GM12874 (cell line): ENCODE results near the gene NTNG1.

ENCODE experiments used
- CTCF ChIP-seq: IDR thresholded peaks from 2 replicates; pipeline ENCODE4 v1.5.1; 2011; ENCODE audit warnings: low read depth, mild to moderate bottlenecking, control low read depth, low read length, moderate library complexity; ENCODE audit not compliant: insufficient read depth

NTNG1 gene

GRCh38 chr1:107251839-107252238, 111.0 kb downstream of the NTNG1 start:
- TF ChIP-seq CTCF = no peak

GRCh38 chr1:107252271-107252670, 111.4 kb downstream of the NTNG1 start:
- TF ChIP-seq CTCF = no peak

GRCh38 chr1:107254306-107254705, 113.5 kb downstream of the NTNG1 start:
- no peak for TF ChIP-seq CTCF

GRCh38 chr1:107255469-107255868, 114.6 kb downstream of the NTNG1 start:
- no peak for TF ChIP-seq CTCF

GRCh38 chr1:107262467-107263286, 121.8 kb downstream of the NTNG1 start:
- TF ChIP-seq CTCF = no peak

- no peak for TF ChIP-seq CTCF
Measured at GRCh38 chr1:107263291-107263915, 122.6 kb downstream of the NTNG1 start.

- TF ChIP-seq CTCF = no peak
Measured at GRCh38 chr1:107264007-107264406, 123.2 kb downstream of the NTNG1 start.
